ENCODE data around the gene PON2.

DNA sequence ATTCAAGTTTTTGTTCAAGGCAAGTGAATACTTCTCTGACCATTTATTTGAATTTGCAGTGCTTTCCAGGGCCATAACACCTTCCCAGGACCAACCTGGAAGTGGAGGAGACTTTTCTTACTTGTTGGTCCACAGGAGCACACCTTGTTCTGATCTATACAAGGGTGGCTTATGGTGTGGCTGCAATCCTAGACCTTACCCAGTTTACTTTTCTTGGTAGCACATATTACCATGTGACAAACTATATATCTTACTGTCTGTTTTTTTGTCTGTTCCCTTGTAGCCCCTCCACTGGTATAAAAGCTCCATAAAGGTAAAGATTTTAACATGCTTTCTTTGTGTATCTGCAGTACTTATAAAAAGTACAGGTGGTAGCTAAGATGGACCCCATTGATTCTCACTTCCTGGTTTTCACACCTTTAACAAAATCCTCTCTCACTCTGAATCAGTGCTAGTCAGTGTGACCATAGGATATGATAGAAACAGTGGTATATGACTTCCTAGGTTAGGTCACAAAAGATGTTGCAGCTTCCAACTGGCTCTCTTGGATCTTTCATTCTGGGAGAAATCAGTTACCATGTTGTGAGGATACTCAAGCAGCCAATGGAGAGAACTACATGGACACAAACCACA, 45.3 kb upstream of the PON2 start:
- TF ChIP-seq, protein P1, sequence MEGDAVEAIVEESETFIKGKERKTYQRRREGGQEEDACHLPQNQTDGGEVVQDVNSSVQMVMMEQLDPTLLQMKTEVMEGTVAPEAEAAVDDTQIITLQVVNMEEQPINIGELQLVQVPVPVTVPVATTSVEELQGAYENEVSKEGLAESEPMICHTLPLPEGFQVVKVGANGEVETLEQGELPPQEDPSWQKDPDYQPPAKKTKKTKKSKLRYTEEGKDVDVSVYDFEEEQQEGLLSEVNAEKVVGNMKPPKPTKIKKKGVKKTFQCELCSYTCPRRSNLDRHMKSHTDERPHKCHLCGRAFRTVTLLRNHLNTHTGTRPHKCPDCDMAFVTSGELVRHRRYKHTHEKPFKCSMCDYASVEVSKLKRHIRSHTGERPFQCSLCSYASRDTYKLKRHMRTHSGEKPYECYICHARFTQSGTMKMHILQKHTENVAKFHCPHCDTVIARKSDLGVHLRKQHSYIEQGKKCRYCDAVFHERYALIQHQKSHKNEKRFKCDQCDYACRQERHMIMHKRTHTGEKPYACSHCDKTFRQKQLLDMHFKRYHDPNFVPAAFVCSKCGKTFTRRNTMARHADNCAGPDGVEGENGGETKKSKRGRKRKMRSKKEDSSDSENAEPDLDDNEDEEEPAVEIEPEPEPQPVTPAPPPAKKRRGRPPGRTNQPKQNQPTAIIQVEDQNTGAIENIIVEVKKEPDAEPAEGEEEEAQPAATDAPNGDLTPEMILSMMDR (IDR thresholded peaks at IDR 0.05) = no peak
- TF ChIP-seq FOXM1 (IDR thresholded peaks at IDR 0.05; ENCODE audit: low read depth) (no peak), RCOR1 (IDR thresholded peaks at IDR 0.05; ENCODE audit: low read length) (no peak), TEAD4 (IDR thresholded peaks at IDR 0.05; ENCODE audit: borderline replicate concordance, insufficient read depth) (no peak), POLR2AphosphoS5 (IDR thresholded peaks at IDR 0.05; ENCODE audit: low read depth, low read length) (no peak), EP300 (IDR thresholded peaks at IDR 0.05; ENCODE audit: borderline replicate concordance in 1 of 2, low read depth in 1 of 2, low read length in 1 of 2) (no peak), TAF1 (IDR thresholded peaks at IDR 0.05; ENCODE audit: borderline replicate concordance, low read depth, low read length) (no peak)
- TF ChIP-seq, protein P2, sequence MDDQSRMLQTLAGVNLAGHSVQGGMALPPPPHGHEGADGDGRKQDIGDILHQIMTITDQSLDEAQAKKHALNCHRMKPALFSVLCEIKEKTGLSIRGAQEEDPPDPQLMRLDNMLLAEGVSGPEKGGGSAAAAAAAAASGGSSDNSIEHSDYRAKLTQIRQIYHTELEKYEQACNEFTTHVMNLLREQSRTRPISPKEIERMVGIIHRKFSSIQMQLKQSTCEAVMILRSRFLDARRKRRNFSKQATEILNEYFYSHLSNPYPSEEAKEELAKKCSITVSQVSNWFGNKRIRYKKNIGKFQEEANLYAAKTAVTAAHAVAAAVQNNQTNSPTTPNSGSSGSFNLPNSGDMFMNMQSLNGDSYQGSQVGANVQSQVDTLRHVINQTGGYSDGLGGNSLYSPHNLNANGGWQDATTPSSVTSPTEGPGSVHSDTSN (IDR thresholded peaks at IDR 0.05) = no peak
